Activated CD4-positive, alpha-beta T cell treated with anti-CD3 and anti-CD28 coated beads, Interleukin-2, Interleukin-6, amounts not matched to agents 100 ng/mL and 50 ng/mL, durations not matched to agents 16 hours and 8 hours (primary cell): Measurements from ENCODE around the gene ZC3H7B.

Experiments
- DNase-seq: peaks from one replicate; pipeline ENCODE4 v3.0.0-alpha.2; 2020

Gene ZC3H7B

GRCh38 chr22:41358927-41359326 lies 57.6 kb downstream of the ZC3H7B start:
- no peak for DNase-seq

GRCh38 chr22:41359376-41359775 lies 58.1 kb downstream of the ZC3H7B start:
- DNase-seq: no peak

GRCh38 chr22:41360126-41360525 lies 58.8 kb downstream of the ZC3H7B start:
- no peak for DNase-seq

- DNase-seq: no peak
Measured at GRCh38 chr22:41361716-41362310, 60.5 kb downstream of the ZC3H7B start.

- no peak for DNase-seq
Measured at GRCh38 chr22:41362615-41363014, 61.3 kb downstream of the ZC3H7B start.

GRCh38 chr22:41364233-41364632 lies 62.9 kb downstream of the ZC3H7B start:
- no peak for DNase-seq

GRCh38 chr22:41364955-41365354 lies 63.6 kb downstream of the ZC3H7B start:
- no peak for DNase-seq

GRCh38 chr22:41365425-41365824 lies 64.1 kb downstream of the ZC3H7B start:
- no peak for DNase-seq

GRCh38 chr22:41366323-41367029 lies 65.2 kb downstream of the ZC3H7B start:
- DNase-seq: no peak

- no peak for DNase-seq
Measured at GRCh38 chr22:41367039-41367679, 65.8 kb downstream of the ZC3H7B start.

- DNase-seq: no peak
Measured at GRCh38 chr22:41367680-41368542, 66.6 kb downstream of the ZC3H7B start.

- DNase-seq: no peak
Measured at GRCh38 chr22:41368543-41369423, 67.5 kb downstream of the ZC3H7B start.

- no peak for DNase-seq
Measured at GRCh38 chr22:41369424-41369745, 68.1 kb downstream of the ZC3H7B start.

- DNase-seq: no peak
Measured at GRCh38 chr22:41369837-41370236, 68.5 kb downstream of the ZC3H7B start.

GRCh38 chr22:41377846-41378245 lies 76.5 kb downstream of the ZC3H7B start:
- DNase-seq: no peak

- no peak for DNase-seq
Measured at GRCh38 chr22:41380993-41381328, 79.6 kb downstream of the ZC3H7B start.

- DNase-seq: peak; percentile 98
Measured at GRCh38 chr22:41381329-41382097, 80.2 kb downstream of the ZC3H7B start, which contains the start of gene TEF. TEF (plus strand) TSS chr22:41381942; CDS start chr22:41382045, 103 bp downstream.

- peak; percentile 59 for DNase-seq
Measured at GRCh38 chr22:41382098-41382578, 80.8 kb downstream of the ZC3H7B start.

- DNase-seq: no peak
Measured at GRCh38 chr22:41382610-41383009, 81.3 kb downstream of the ZC3H7B start.

GRCh38 chr22:41383085-41383484 lies 81.8 kb downstream of the ZC3H7B start:
- no peak for DNase-seq

GRCh38 chr22:41384128-41384527 lies 82.8 kb downstream of the ZC3H7B start:
- DNase-seq: no peak
